GM19324 (cell line): ENCODE results near the gene SCAPER.
A peak's percentile ranks its signal among the peaks of the same experiment; 100 is the strongest.

ENCODE experiments used
- ATAC-seq: cut with Tn5 transposase; IDR thresholded peaks from one replicate; pipeline ENCODE4 v1.9.1; 2021; ENCODE audit warnings: mild to moderate bottlenecking, moderate library complexity; ENCODE audit not compliant: unreplicated experiment, low FRiP score

The SCAPER gene

GRCh38 chr15:76905013-76905839 lies at the start of gene SCAPER:
Gene SCAPER, minus strand, starts transcription at chr15:76905340. Its CDS starts 21,523 bp downstream, at chr15:76883817.
- peak; percentile 90 for ATAC-seq

- no peak for ATAC-seq
Observed at GRCh38 chr15:76954744-76955143, 49.6 kb upstream of the SCAPER start.

- no peak for ATAC-seq
Observed at GRCh38 chr15:76953913-76954312, 48.8 kb upstream of the SCAPER start.

GRCh38 chr15:76951220-76951619 lies 46.1 kb upstream of the SCAPER start:
- no peak for ATAC-seq

- ATAC-seq: no peak
Observed at GRCh38 chr15:76947454-76947853, 42.3 kb upstream of the SCAPER start.

- no peak for ATAC-seq
Observed at GRCh38 chr15:76945494-76946093, 40.5 kb upstream of the SCAPER start.

GRCh38 chr15:76942331-76942730 lies 37.2 kb upstream of the SCAPER start:
- ATAC-seq: no peak

- ATAC-seq: no peak
Observed at GRCh38 chr15:76941636-76942035, 36.5 kb upstream of the SCAPER start.

GRCh38 chr15:76939715-76940114 lies 34.6 kb upstream of the SCAPER start:
- no peak for ATAC-seq

- no peak for ATAC-seq
Observed at GRCh38 chr15:76938752-76939151, 33.6 kb upstream of the SCAPER start.

- no peak for ATAC-seq
Observed at GRCh38 chr15:76936671-76937070, 31.5 kb upstream of the SCAPER start.

GRCh38 chr15:76935620-76936019 lies 30.5 kb upstream of the SCAPER start:
- ATAC-seq: no peak

GRCh38 chr15:76932135-76932966 lies 27.2 kb upstream of the SCAPER start:
- ATAC-seq: no peak

- ATAC-seq: peak; percentile 99
Observed at GRCh38 chr15:76931397-76932134, 26.4 kb upstream of the SCAPER start, which contains the start of gene RCN2. Gene RCN2, plus strand, starts transcription at chr15:76931749. Its CDS starts 93 bp downstream, at chr15:76931842.

- no peak for ATAC-seq
Observed at GRCh38 chr15:76930831-76931396, 25.8 kb upstream of the SCAPER start.

GRCh38 chr15:76929011-76929760 lies 24.0 kb upstream of the SCAPER start:
- ATAC-seq: no peak

GRCh38 chr15:76928201-76928600 lies 23.1 kb upstream of the SCAPER start:
- no peak for ATAC-seq

GRCh38 chr15:76916369-76916768 lies 11.2 kb upstream of the SCAPER start:
- ATAC-seq: no peak

- no peak for ATAC-seq
Observed at GRCh38 chr15:76913737-76914136, 8.6 kb upstream of the SCAPER start.
